Omental fat pad (tissue), 4 donors: Measurements from ENCODE around the gene CTBP1. TPM values are rescaled to one million over a fixed set of nuclear protein-coding genes. Genes with fewer than 3 reads are reported as not detected.

ENCODE experiments used
- ATAC-seq: fragments of 150-250 bp; one replicate; pipeline ENCODE4 v1.9.1; 2016; ENCODE audit warnings: mild to moderate bottlenecking, moderate library complexity; ENCODE audit not compliant: low FRiP score
- DNase-seq: peaks from one replicate; pipeline ENCODE4 v3.0.0-alpha.2; 2019; ENCODE audit warnings: low spot score
- total RNA-seq, 4 donors: library from RNA; depleted of rRNA; stranded (reverse); fragments of >200 nt; gene quantifications; one replicate each; pipeline ENCODE4 v1.1.0, GENCODE V29; 2016
- TF ChIP-seq, protein P1 (sequence below), 3 donors: fragments of 450-650 bp; IDR thresholded peaks; one replicate each; pipeline ENCODE4 v1.5.1; 2016 to 2017; ENCODE audit warnings: antibody characterized with exemption in 3 of 3, mild to moderate bottlenecking in 3 of 3, moderate library complexity in 2 of 3

The CTBP1 gene
- total RNA-seq, 4 donors from 2014 or later: 102 to 137 (median 132) TPM

- DNase-seq (no peak), ATAC-seq (no peak)
- TF ChIP-seq, protein P1, sequence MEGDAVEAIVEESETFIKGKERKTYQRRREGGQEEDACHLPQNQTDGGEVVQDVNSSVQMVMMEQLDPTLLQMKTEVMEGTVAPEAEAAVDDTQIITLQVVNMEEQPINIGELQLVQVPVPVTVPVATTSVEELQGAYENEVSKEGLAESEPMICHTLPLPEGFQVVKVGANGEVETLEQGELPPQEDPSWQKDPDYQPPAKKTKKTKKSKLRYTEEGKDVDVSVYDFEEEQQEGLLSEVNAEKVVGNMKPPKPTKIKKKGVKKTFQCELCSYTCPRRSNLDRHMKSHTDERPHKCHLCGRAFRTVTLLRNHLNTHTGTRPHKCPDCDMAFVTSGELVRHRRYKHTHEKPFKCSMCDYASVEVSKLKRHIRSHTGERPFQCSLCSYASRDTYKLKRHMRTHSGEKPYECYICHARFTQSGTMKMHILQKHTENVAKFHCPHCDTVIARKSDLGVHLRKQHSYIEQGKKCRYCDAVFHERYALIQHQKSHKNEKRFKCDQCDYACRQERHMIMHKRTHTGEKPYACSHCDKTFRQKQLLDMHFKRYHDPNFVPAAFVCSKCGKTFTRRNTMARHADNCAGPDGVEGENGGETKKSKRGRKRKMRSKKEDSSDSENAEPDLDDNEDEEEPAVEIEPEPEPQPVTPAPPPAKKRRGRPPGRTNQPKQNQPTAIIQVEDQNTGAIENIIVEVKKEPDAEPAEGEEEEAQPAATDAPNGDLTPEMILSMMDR (IDR thresholded peaks at IDR 0.05): no peak
These were observed 68.3 kb downstream of the CTBP1 start for GRCh38 chr4:1180663-1181062.

- no peak for DNase-seq
- no peak for ATAC-seq
- TF ChIP-seq, protein P1 (IDR thresholded peaks at IDR 0.05): no peak
These were observed 69.0 kb downstream of the CTBP1 start for GRCh38 chr4:1179976-1180375.

- DNase-seq (no peak), ATAC-seq (no peak)
- TF ChIP-seq, protein P1 (IDR thresholded peaks at IDR 0.05): no peak
These were observed 69.9 kb downstream of the CTBP1 start for GRCh38 chr4:1179089-1179441.

GRCh38 chr4:1178300-1179088, 70.4 kb downstream of the CTBP1 start:
- no peak for DNase-seq
- TF ChIP-seq, protein P1 (IDR thresholded peaks at IDR 0.05): no peak
- no peak for ATAC-seq

GRCh38 chr4:1177274-1178141, 71.4 kb downstream of the CTBP1 start:
- TF ChIP-seq, protein P1 (IDR thresholded peaks at IDR 0.05): no peak
- ATAC-seq (no peak), DNase-seq (no peak)

- ATAC-seq: no peak
- TF ChIP-seq, protein P1 (IDR thresholded peaks at IDR 0.05): no peak
- DNase-seq: no peak
These were observed 72.3 kb downstream of the CTBP1 start for GRCh38 chr4:1176398-1177273.
